Activated CD4-positive, alpha-beta memory T cell treated with anti-CD3 and anti-CD28 coated beads, Interleukin-2, amount 10 ng/mL, durations not matched to agents 7 days and 5 days (primary cell): ENCODE data around the gene HGS. TPM values are rescaled to one million over a fixed set of nuclear protein-coding genes. Genes with fewer than 3 reads are reported as not detected.
A peak's percentile ranks its signal among the peaks of the same experiment; 100 is the strongest.

ENCODE experiments used
- CTCF ChIA-PET: fragments of 350-600 bp; sonication (Branson Sonifier 250); formaldehyde crosslinking; loops from one replicate; lab custom pipeline; 2021; ENCODE audit warnings: antibody characterized with exemption, inconsistent platforms; lab: Charles Lee
- POLR2A ChIA-PET: fragments of 350-600 bp; sonication (Branson Sonifier 250); formaldehyde crosslinking; loops from one replicate; lab custom pipeline; 2021; ENCODE audit warnings: antibody characterized with exemption; lab: Charles Lee
- DNase-seq: peaks from one replicate; pipeline ENCODE4 v3.0.0-alpha.2; 2020
- H3K27ac Mint-ChIP-seq: one replicate; pipeline ENCODE4 v1.8.0; 2021; ENCODE audit warnings: mild to moderate bottlenecking, mixed read lengths
- H3K27me3 Mint-ChIP-seq: one replicate; pipeline ENCODE4 v1.8.0; 2021; ENCODE audit warnings: mixed read lengths
- H3K36me3 Mint-ChIP-seq: one replicate; pipeline ENCODE4 v1.8.0; 2021; ENCODE audit warnings: low read depth, mixed read lengths
- H3K4me1 Mint-ChIP-seq: one replicate; pipeline ENCODE4 v1.8.0; 2021; ENCODE audit warnings: mixed read lengths
- H3K4me3 Mint-ChIP-seq: one replicate; pipeline ENCODE4 v1.8.0; 2021; ENCODE audit warnings: mild to moderate bottlenecking, mixed read lengths
- H3K9me3 Mint-ChIP-seq: one replicate; pipeline ENCODE4 v1.8.0; 2021; ENCODE audit warnings: mixed read lengths
- total RNA-seq, 2 experiments: library from RNA; stranded (reverse); gene quantifications; one replicate each; pipeline ENCODE4 v1.2.3, GENCODE V29; 2021

Gene HGS
- total RNA-seq, 2 experiments from 2014 or later: 122 to 130 TPM

- Mint-ChIP-seq H3K27ac (peak overlapping the region; percentile 75), H3K4me1 (peaks cover 36% of the 10 kb centered on the region), H3K4me3 (peak overlapping the region; percentile 76), H3K36me3 (peaks cover 56% of the 10 kb centered on the region), H3K9me3 (no peaks in the 10 kb centered on the region), H3K27me3 (no peaks in the 10 kb centered on the region)
- POLR2A ChIA-PET: interaction anchor here (0.8 to 5.3 kb wide), 30 partner anchors 7 to 594 kb away, joined by 3 to 111 read pairs (median 8); partner anchors contain the start of genes ACTG1, ALYREF, ANAPC11 and ARHGDIA
- no peak for DNase-seq
- CTCF ChIA-PET: interaction anchor here (1.2 to 4.4 kb wide), 3 partner anchors 20 to 39 kb away, joined by 3 to 42 read pairs (median 18); partner anchors contain the start of genes ARL16 and HGS
Observed at GRCh38 chr17:81703747-81704654, 20.2 kb downstream of the HGS start.

DNA sequence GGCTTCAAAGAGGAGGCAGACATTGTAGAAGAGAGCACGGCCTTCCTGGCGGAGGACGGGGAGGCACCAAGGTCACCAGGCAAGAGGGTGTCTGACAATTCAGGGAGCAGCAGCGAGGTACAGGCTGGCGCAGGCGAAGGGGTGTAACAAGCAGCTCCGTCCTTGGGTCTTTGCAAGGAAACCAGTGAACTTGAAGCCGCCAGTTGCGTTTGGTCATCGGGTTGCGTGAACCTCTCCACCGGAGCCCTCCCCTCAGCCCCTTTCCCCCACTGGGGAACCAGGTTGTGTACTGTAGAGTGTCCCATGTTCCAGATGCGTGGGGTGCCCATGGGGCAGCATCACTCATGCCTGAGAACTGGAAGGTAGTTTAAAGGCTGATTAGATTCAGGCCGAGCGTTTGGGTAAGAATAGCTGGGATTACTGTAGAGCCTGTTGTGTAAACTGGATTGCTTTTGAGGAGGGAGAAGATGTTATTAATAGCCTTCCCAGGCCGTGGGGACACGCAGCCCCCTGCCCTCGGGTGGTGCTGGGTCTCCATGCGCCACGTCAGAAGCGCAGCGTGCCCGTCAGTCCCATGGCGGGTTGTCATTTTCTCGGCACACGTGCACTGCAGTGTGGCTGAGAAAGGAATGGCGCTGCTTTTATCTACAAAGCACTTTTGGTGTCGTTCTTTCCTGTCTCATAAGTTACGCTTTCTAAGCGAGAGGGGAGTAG, 21.9 kb downstream of the HGS start:
- no peak for DNase-seq
- no peaks in the 10 kb centered on the region for H3K9me3 Mint-ChIP-seq
- ChIA-PET CTCF (no interaction called here), POLR2A (interaction anchor here (1.6 to 5.3 kb wide), 2 partner anchors 16 to 22 kb away, joined by 7 to 111 read pairs; partner anchors contain the start of genes ARL16 and HGS)
- H3K27me3 Mint-ChIP-seq: no peaks in the 10 kb centered on the region
- peak overlapping the region; percentile 0 for H3K27ac Mint-ChIP-seq
- no peak overlapping the region for H3K4me3 Mint-ChIP-seq
- peaks cover 53% of the 10 kb centered on the region for H3K36me3 Mint-ChIP-seq
- H3K4me1 Mint-ChIP-seq: peaks cover 41% of the 10 kb centered on the region

- Mint-ChIP-seq H3K36me3 (peaks cover 48% of the 10 kb centered on the region), H3K9me3 (no peaks in the 10 kb centered on the region), H3K27me3 (no peaks in the 10 kb centered on the region), H3K4me1 (peaks cover 41% of the 10 kb centered on the region), H3K4me3 (no peak overlapping the region), H3K27ac (no peak overlapping the region)
- ChIA-PET CTCF (no interaction called here), POLR2A (interaction anchor here (0.9 to 1.4 kb wide), 2 partner anchors 16 to 23 kb away, joined by 3 to 8 read pairs; partner anchors contain the start of genes ARL16 and HGS)
- DNase-seq: no peak
Observed at GRCh38 chr17:81706232-81706611, 22.4 kb downstream of the HGS start.

DNA sequence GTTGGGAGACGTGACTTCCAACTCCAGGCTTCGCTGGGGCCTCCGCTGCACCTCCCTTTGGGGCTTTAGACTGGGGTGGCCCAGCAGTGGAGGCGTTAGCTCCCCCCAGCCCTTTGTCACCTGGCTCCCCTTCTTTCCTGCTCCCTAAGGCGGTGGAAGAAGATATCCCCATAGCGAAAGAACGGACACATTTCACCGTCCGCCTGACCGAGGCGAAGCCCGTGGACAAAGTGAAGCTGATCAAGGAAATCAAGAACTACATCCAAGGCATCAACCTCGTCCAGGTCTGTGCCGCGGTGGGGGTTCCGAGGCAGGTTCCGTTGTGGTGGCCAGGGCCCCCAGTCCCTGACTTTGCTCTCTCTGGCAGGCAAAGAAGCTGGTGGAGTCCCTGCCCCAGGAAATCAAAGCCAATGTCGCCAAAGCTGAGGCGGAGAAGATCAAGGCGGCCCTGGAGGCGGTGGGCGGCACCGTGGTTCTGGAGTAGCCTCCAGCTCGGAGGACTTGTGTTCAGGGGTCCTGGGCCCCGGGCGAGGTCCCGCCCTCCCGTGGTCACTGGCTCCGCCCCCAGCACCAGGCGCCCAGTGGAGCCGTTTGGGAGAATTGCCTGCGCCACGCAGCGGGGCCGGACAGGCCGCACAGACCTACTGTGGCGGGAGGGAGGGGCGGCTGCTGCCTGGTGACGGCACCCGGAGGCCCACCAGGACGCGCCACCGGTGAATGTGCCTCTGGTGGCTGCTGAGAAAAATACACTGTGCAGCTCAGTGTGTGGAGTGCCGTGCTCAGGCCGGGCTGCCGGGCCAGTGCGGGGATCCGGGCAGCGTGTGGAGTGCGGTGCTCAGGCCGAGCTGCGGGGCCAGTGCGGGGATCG, 23.2 kb downstream of the HGS start:
- ChIA-PET CTCF (no interaction called here), POLR2A (interaction anchor here (0.9 to 1.4 kb wide), 4 partner anchors 12 to 24 kb away, joined by 3 to 8 read pairs (median 3); partner anchors contain the start of genes ARL16 and HGS)
- H3K36me3 Mint-ChIP-seq: peaks cover 42% of the 10 kb centered on the region
- no peak overlapping the region for H3K4me3 Mint-ChIP-seq
- peaks cover 38% of the 10 kb centered on the region for H3K4me1 Mint-ChIP-seq
- DNase-seq: no peak
- H3K27ac Mint-ChIP-seq: no peak overlapping the region
- H3K9me3 Mint-ChIP-seq: no peaks in the 10 kb centered on the region
- no peaks in the 10 kb centered on the region for H3K27me3 Mint-ChIP-seq

DNA sequence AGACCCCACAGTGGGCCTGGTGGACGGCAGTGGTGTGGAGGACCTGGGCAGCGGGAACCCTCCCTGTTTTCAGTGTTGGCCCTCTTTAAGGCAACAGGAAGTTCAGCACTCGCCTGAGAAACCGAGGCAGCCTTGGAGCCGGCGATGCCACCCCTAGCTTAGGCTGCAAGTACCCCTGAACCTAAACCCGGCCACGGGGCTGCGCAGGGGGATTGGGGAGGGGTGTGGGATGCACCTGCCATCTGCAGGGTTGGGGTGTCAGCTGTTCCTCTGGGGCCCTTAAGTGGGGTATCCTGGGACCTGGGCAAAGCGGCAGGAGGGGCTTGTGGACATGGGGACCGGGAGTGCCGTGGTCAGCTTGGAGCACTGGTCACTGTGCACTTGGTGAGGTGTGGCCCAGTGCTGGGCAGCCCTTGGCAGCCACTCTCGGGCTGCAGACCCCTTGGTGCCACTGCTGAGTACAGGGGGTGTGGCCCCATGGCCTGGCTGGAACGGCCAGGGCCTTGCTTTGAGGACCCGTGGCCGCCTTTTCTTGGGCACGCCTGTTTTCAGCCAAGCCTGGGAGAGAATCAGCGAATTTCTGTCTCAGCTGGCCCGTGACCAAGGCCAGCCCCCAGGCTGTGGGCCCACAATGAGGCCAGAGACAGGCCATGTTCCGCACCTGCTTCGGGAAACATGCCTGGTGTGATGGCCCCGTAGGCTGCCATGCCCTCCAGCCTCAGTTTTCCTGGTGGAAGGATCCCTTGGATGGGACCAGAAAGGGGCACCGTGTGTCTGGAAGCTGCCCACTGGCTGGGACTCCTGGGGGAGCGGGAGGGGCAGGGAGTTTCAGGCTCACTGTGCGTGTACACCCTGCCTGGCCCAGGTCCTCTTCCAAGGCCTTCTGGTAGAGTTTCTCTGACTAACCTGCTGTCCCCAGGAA, 24.2 kb downstream of the HGS start:
- Mint-ChIP-seq H3K4me1 (peaks cover 38% of the 10 kb centered on the region), H3K9me3 (no peaks in the 10 kb centered on the region), H3K27ac (no peak overlapping the region), H3K4me3 (no peak overlapping the region), H3K27me3 (no peaks in the 10 kb centered on the region), H3K36me3 (peaks cover 32% of the 10 kb centered on the region)
- ChIA-PET POLR2A (interaction anchor here (1.0 to 1.3 kb wide), 2 partner anchors 13 to 23 kb away, joined by 3 read pairs; no protein-coding TSS in a partner anchor), CTCF (no interaction called here)
- no peak for DNase-seq

DNA sequence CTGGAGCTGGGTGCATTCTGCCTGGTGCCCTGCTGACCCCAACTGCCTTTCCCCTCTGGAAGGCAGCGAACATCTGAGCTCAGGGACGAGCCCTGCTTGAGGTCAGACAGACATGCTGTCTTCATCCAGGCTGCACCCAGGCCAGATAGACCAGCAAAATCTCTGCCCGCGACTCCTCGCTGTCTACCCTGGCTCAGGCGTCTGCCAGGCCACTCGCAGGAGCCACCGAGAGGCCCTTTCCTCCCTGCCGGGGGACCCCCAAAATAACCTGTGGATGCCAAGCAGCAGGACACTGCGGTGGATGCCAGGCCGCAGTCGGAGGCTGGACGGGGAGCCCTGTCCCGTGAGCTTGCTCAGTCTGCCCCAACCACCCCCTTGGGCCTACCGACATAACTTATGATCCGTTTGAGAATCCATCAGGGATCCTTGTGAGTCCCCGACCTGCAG, 25.0 kb downstream of the HGS start:
- Mint-ChIP-seq H3K27me3 (no peaks in the 10 kb centered on the region), H3K36me3 (peaks cover 29% of the 10 kb centered on the region), H3K4me1 (peaks cover 42% of the 10 kb centered on the region), H3K9me3 (no peaks in the 10 kb centered on the region), H3K4me3 (no peak overlapping the region), H3K27ac (no peak overlapping the region)
- DNase-seq: no peak
- ChIA-PET POLR2A (no interaction called here), CTCF (no interaction called here)

GRCh38 chr17:81710514-81711308, 26.9 kb downstream of the HGS start:
- ChIA-PET CTCF (interaction anchor here (1.1 to 1.4 kb wide), 3 partner anchors 8 to 426 kb away, joined by 3 to 5 read pairs (median 4); no protein-coding TSS in a partner anchor), POLR2A (interaction anchor here (0.6 to 2.6 kb wide), 6 partner anchors 8 to 456 kb away, joined by 3 to 19 read pairs (median 4); partner anchors contain the start of genes ARL16, HGS, MCRIP1 and MRPL12)
- Mint-ChIP-seq H3K36me3 (peaks cover 15% of the 10 kb centered on the region), H3K9me3 (no peaks in the 10 kb centered on the region), H3K4me1 (peaks cover 32% of the 10 kb centered on the region), H3K4me3 (peak overlapping the region; percentile 66), H3K27me3 (no peaks in the 10 kb centered on the region), H3K27ac (peak overlapping the region; percentile 64)
- peak; percentile 35 for DNase-seq

DNA sequence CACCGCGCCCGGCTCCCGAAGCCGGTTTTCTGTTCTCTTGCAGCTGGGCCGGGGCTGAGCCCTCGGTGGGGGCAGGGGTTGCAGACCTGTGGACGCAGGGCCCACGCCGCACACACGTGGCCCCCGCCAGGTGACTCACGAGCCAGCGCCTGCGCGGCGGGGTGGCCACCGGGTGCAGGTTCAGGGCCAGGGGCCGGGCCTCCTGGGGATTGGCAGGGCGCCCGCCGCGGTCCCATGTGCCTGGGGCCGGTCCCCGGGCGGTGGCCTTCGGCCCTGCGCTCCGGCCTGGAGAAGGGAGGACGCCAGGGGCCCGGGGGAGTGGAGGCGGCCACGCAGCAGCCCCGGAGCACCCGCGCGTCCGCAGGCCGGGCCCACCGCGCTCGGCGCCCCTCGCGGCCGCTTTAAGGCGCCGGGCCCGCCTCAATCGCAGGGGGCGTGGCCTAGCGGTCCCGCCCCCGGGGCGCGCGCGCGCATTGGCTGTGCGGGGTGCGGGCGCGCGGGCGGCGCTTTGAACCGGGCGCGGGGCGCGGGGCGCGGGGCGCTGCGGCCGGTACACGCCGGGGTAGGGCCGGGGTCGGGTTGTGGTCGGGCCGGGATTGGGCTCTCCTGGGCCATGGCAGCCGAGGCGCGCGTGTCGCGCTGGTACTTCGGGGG, 28.1 kb downstream of the HGS start, which contains the start of gene SLC25A10:
TSS of gene SLC25A10 (plus strand) at position 471 of the 654 bp plus-strand sequence. CDS start at position 614, 143 bp downstream.
- H3K27ac Mint-ChIP-seq: peak within 1 kb of the TSS; percentile 64
- CTCF ChIA-PET: interaction anchor here (0.7 to 1.4 kb wide), 3 partner anchors 29 to 425 kb away, joined by 3 to 5 read pairs (median 3); partner anchors contain the start of gene ARL16
- peak within 1 kb of the TSS; percentile 89 for H3K4me3 Mint-ChIP-seq
- H3K9me3 Mint-ChIP-seq: no peaks in the 10 kb centered on the region
- DNase-seq: peak; percentile 86
- H3K27me3 Mint-ChIP-seq: no peaks in the 10 kb centered on the region
- peaks cover 4% of the 10 kb centered on the region for H3K36me3 Mint-ChIP-seq
- POLR2A ChIA-PET: interaction anchor here (0.6 to 3.8 kb wide), 11 partner anchors 9 to 454 kb away, joined by 3 to 30 read pairs (median 4); partner anchors contain the start of genes ARHGDIA, ARL16, HGS and MCRIP1
- H3K4me1 Mint-ChIP-seq: peaks cover 28% of the 10 kb centered on the region

- DNase-seq: no peak
- H3K36me3 Mint-ChIP-seq: peaks cover 4% of the 10 kb centered on the region
- peak overlapping the region; percentile 54 for H3K27ac Mint-ChIP-seq
- peaks cover 28% of the 10 kb centered on the region for H3K4me1 Mint-ChIP-seq
- CTCF ChIA-PET: interaction anchor here (1.0 kb wide), 1 partner anchor 23 kb away, joined by 4 read pairs; no protein-coding TSS in a partner anchor
- POLR2A ChIA-PET: interaction anchor here (0.7 to 3.8 kb wide), 5 partner anchors 9 to 130 kb away, joined by 3 to 30 read pairs (median 3); partner anchors contain the start of gene MRPL12
- H3K27me3 Mint-ChIP-seq: no peaks in the 10 kb centered on the region
- no peaks in the 10 kb centered on the region for H3K9me3 Mint-ChIP-seq
- H3K4me3 Mint-ChIP-seq: peak overlapping the region; percentile 89
Observed at GRCh38 chr17:81712468-81713003, 28.7 kb downstream of the HGS start.
